ENCODE results near the gene MEG3.

Gene MEG3

GRCh38 chr14:100875126-100875525 is 49.2 kb downstream of the MEG3 start:
- H3K4me3 Mint-ChIP-seq: no peak overlapping the region

GRCh38 chr14:100875861-100876590 is 50.1 kb downstream of the MEG3 start:
- Mint-ChIP-seq H3K9me3 (no peaks in the 10 kb centered on the region), H3K36me3 (ENCODE audit: low read depth) (no peaks in the 10 kb centered on the region), H3K27me3 (peaks cover 16% of the 10 kb centered on the region), H3K27ac (no peak overlapping the region), H3K4me3 (no peak overlapping the region), H3K4me1 (ENCODE audit: low read depth) (peaks cover 8% of the 10 kb centered on the region)
- DNase-seq: no peak

More at GRCh38 chr14:100875126-100875525, 49.2 kb downstream of the MEG3 start:
- Mint-ChIP-seq H3K36me3 (ENCODE audit: low read depth) (no peaks in the 10 kb centered on the region), H3K27me3 (peaks cover 16% of the 10 kb centered on the region), H3K9me3 (no peaks in the 10 kb centered on the region), H3K4me1 (ENCODE audit: low read depth) (peaks cover 8% of the 10 kb centered on the region), H3K27ac (no peak overlapping the region)
- no peak for DNase-seq

GRCh38 chr14:100878271-100879146 is 52.6 kb downstream of the MEG3 start:
- Mint-ChIP-seq H3K36me3 (ENCODE audit: low read depth) (no peaks in the 10 kb centered on the region), H3K27me3 (peaks cover 16% of the 10 kb centered on the region), H3K4me1 (ENCODE audit: low read depth) (no peaks in the 10 kb centered on the region), H3K27ac (no peak overlapping the region), H3K4me3 (no peak overlapping the region), H3K9me3 (peaks cover 4% of the 10 kb centered on the region)
- no peak for DNase-seq

- H3K4me3 Mint-ChIP-seq: no peak overlapping the region
- H3K36me3 Mint-ChIP-seq (ENCODE audit: low read depth): no peaks in the 10 kb centered on the region
- H3K27me3 Mint-ChIP-seq: peaks cover 16% of the 10 kb centered on the region
- H3K4me1 Mint-ChIP-seq (ENCODE audit: low read depth): no peaks in the 10 kb centered on the region
- DNase-seq: no peak
- no peak overlapping the region for H3K27ac Mint-ChIP-seq
- H3K9me3 Mint-ChIP-seq: peaks cover 4% of the 10 kb centered on the region
These were observed 53.3 kb downstream of the MEG3 start for GRCh38 chr14:100879194-100879593.

GRCh38 chr14:100879782-100880181 is 53.9 kb downstream of the MEG3 start:
- no peaks in the 10 kb centered on the region for H3K36me3 Mint-ChIP-seq (ENCODE audit: low read depth)
- no peaks in the 10 kb centered on the region for H3K4me1 Mint-ChIP-seq (ENCODE audit: low read depth)
- no peak overlapping the region for H3K4me3 Mint-ChIP-seq
- peaks cover 16% of the 10 kb centered on the region for H3K27me3 Mint-ChIP-seq
- H3K9me3 Mint-ChIP-seq: peaks cover 4% of the 10 kb centered on the region
- H3K27ac Mint-ChIP-seq: no peak overlapping the region
- DNase-seq: no peak

GRCh38 chr14:100880271-100881101 is 54.6 kb downstream of the MEG3 start:
- no peaks in the 10 kb centered on the region for H3K36me3 Mint-ChIP-seq (ENCODE audit: low read depth)
- H3K27ac Mint-ChIP-seq: no peak overlapping the region
- no peaks in the 10 kb centered on the region for H3K4me1 Mint-ChIP-seq (ENCODE audit: low read depth)
- DNase-seq: no peak
- peaks cover 16% of the 10 kb centered on the region for H3K27me3 Mint-ChIP-seq
- peaks cover 4% of the 10 kb centered on the region for H3K9me3 Mint-ChIP-seq
- H3K4me3 Mint-ChIP-seq: no peak overlapping the region

GRCh38 chr14:100881211-100882025 is 55.5 kb downstream of the MEG3 start:
- Mint-ChIP-seq H3K27me3 (peaks cover 18% of the 10 kb centered on the region), H3K4me1 (ENCODE audit: low read depth) (no peaks in the 10 kb centered on the region), H3K36me3 (ENCODE audit: low read depth) (no peaks in the 10 kb centered on the region), H3K4me3 (no peak overlapping the region), H3K9me3 (peaks cover 4% of the 10 kb centered on the region), H3K27ac (no peak overlapping the region)
- no peak for DNase-seq

- no peak for DNase-seq
- Mint-ChIP-seq H3K4me3 (no peak overlapping the region), H3K27ac (no peak overlapping the region), H3K36me3 (ENCODE audit: low read depth) (no peaks in the 10 kb centered on the region), H3K27me3 (peaks cover 15% of the 10 kb centered on the region), H3K9me3 (peaks cover 4% of the 10 kb centered on the region), H3K4me1 (ENCODE audit: low read depth) (no peaks in the 10 kb centered on the region)
These were observed 56.4 kb downstream of the MEG3 start for GRCh38 chr14:100882026-100882967.

- Mint-ChIP-seq H3K27ac (no peak overlapping the region), H3K9me3 (peaks cover 4% of the 10 kb centered on the region), H3K27me3 (peaks cover 8% of the 10 kb centered on the region), H3K36me3 (ENCODE audit: low read depth) (no peaks in the 10 kb centered on the region), H3K4me3 (no peak overlapping the region), H3K4me1 (ENCODE audit: low read depth) (no peaks in the 10 kb centered on the region)
- DNase-seq: no peak
These were observed 57.3 kb downstream of the MEG3 start for GRCh38 chr14:100882991-100883788.

GRCh38 chr14:100883789-100884101 is 57.8 kb downstream of the MEG3 start:
- Mint-ChIP-seq H3K27me3 (peaks cover 3% of the 10 kb centered on the region), H3K27ac (no peak overlapping the region), H3K4me1 (ENCODE audit: low read depth) (no peaks in the 10 kb centered on the region), H3K4me3 (no peak overlapping the region), H3K36me3 (ENCODE audit: low read depth) (no peaks in the 10 kb centered on the region), H3K9me3 (peaks cover 4% of the 10 kb centered on the region)
- no peak for DNase-seq

- no peaks in the 10 kb centered on the region for H3K4me1 Mint-ChIP-seq (ENCODE audit: low read depth)
- no peaks in the 10 kb centered on the region for H3K36me3 Mint-ChIP-seq (ENCODE audit: low read depth)
- DNase-seq: no peak
- peaks cover 4% of the 10 kb centered on the region for H3K27me3 Mint-ChIP-seq
- no peak overlapping the region for H3K4me3 Mint-ChIP-seq
- H3K27ac Mint-ChIP-seq: no peak overlapping the region
- H3K9me3 Mint-ChIP-seq: peaks cover 4% of the 10 kb centered on the region
These were observed 58.5 kb downstream of the MEG3 start for GRCh38 chr14:100884456-100884855.

- Mint-ChIP-seq H3K27me3 (peaks cover 5% of the 10 kb centered on the region), H3K4me1 (ENCODE audit: low read depth) (no peaks in the 10 kb centered on the region), H3K27ac (no peak overlapping the region), H3K9me3 (peaks cover 4% of the 10 kb centered on the region), H3K36me3 (ENCODE audit: low read depth) (no peaks in the 10 kb centered on the region), H3K4me3 (no peak overlapping the region)
- DNase-seq: no peak
These were observed 59.3 kb downstream of the MEG3 start for GRCh38 chr14:100885196-100885595.

All from activated T-cell treated with anti-CD3 and anti-CD28 coated beads, Interleukin-2, amount 50 U/mL, for 24 hours (primary cell).